Erythroblast (primary cell): ENCODE measurements around the gene RAD54L.

Source experiments
- GATA1 ChIP-seq: IDR thresholded peaks from 2 replicates; pipeline ENCODE4 v1.6.1; 2011; ENCODE audit warnings: low read depth, mild to moderate bottlenecking, control low read depth, low read length, moderate library complexity
- POLR2A ChIP-seq: IDR thresholded peaks from 2 replicates; pipeline ENCODE4 v1.6.1; 2011; ENCODE audit warnings: mild to moderate bottlenecking, low read length

- no peak for TF ChIP-seq POLR2A
- no peak for TF ChIP-seq GATA1
Measured at GRCh38 chr1:46223472-46223943, 24.1 kb upstream of the RAD54L start.
